ENCODE data around the gene OSBPL5.

- TF ChIP-seq, protein P1, sequence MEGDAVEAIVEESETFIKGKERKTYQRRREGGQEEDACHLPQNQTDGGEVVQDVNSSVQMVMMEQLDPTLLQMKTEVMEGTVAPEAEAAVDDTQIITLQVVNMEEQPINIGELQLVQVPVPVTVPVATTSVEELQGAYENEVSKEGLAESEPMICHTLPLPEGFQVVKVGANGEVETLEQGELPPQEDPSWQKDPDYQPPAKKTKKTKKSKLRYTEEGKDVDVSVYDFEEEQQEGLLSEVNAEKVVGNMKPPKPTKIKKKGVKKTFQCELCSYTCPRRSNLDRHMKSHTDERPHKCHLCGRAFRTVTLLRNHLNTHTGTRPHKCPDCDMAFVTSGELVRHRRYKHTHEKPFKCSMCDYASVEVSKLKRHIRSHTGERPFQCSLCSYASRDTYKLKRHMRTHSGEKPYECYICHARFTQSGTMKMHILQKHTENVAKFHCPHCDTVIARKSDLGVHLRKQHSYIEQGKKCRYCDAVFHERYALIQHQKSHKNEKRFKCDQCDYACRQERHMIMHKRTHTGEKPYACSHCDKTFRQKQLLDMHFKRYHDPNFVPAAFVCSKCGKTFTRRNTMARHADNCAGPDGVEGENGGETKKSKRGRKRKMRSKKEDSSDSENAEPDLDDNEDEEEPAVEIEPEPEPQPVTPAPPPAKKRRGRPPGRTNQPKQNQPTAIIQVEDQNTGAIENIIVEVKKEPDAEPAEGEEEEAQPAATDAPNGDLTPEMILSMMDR (conservative IDR thresholded peaks at IDR 0.05; ENCODE audit: low read depth, low read length) = no peak
- TF ChIP-seq POLR2A (IDR thresholded peaks at IDR 0.05; ENCODE audit: low read depth, low read length) (no peak), RCOR1 (IDR thresholded peaks at IDR 0.05; ENCODE audit: insufficient replicate concordance, low read length) (no peak), CHD1 (IDR thresholded peaks at IDR 0.05; ENCODE audit: low read depth, low read length) (no peak), RAD21 (IDR thresholded peaks at IDR 0.05; ENCODE audit: low read length) (no peak), MAZ (IDR thresholded peaks at IDR 0.05; ENCODE audit: borderline replicate concordance, low read depth, low read length) (no peak)
Observed at GRCh38 chr11:3202759-3203158, 37.6 kb upstream of the OSBPL5 start.

All from IMR-90 (cell line).